Measurements from ENCODE around the gene SLC6A8.

The SLC6A8 gene

DNA sequence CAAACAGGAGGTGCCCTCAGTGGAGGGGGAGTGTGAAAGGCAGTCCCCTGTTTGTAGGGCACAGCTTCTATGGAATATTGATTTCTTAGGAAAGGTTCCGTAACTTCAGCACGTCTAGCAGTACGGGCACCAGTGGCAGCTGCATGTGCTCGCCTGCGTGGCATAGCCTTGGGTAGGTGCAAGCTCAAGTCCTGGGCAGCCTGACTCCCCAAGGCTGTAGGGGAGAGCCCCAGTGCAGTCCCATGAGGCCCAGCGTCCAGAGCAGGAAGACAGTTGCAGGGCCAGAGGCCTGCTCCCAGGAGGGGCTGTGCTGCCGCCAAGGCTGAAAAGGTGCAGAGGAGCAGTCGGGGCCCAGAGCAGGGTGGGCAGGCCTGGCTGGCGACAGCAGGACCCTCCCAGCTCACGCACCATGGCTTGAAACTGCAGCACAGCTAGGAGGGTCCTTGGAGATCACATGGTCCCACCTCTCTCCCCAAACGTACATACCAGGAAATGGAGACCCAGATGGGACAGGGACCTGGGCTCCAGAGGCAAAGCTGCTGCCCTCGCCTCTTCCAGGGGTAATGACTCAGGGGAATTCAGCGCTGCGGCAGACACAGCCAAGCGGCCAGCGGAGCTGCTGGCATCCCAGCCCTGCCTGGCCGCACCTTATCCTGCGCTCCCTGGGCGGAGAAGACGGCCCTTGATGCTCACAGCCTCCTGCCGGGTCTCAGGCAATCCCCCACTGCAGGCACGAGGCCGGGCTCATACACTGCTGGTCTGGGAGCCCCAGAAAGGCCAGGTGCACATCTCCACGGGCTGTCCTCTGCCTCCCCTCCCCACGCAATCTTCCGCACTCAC lies 46.8 kb upstream of the SLC6A8 start:
- TF ChIP-seq, protein P1, sequence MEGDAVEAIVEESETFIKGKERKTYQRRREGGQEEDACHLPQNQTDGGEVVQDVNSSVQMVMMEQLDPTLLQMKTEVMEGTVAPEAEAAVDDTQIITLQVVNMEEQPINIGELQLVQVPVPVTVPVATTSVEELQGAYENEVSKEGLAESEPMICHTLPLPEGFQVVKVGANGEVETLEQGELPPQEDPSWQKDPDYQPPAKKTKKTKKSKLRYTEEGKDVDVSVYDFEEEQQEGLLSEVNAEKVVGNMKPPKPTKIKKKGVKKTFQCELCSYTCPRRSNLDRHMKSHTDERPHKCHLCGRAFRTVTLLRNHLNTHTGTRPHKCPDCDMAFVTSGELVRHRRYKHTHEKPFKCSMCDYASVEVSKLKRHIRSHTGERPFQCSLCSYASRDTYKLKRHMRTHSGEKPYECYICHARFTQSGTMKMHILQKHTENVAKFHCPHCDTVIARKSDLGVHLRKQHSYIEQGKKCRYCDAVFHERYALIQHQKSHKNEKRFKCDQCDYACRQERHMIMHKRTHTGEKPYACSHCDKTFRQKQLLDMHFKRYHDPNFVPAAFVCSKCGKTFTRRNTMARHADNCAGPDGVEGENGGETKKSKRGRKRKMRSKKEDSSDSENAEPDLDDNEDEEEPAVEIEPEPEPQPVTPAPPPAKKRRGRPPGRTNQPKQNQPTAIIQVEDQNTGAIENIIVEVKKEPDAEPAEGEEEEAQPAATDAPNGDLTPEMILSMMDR (IDR thresholded peaks at IDR 0.05; ENCODE audit: insufficient read depth, low read length, missing control alignments): no peak
- ChIA-PET CTCF (no interaction called here), POLR2A (no interaction called here)
- DNase-seq (ENCODE audit: low read depth, low spot score): no peak
- H3K4me3 ChIP-seq (ENCODE audit: low read depth, low read length): no peak overlapping the region

DNA sequence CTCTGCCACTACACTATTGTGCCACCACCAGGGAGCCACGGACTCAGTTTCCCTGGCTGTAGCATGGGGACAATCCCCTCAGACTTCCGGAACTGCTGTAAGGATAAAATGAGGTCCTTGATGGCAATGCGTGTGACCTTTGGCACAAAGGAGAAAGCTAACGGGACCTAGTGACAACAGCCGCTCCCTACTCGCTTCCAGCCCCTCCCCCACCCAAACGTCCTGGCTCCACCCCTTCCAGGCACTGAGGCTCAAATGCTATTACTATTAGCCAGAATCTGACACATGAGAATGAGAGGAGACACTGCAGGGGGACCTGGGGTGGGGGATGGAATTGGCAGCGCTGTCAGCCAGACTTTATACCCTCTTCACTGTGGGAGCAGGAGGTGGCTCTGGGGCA lies 46.1 kb upstream of the SLC6A8 start:
- DNase-seq (ENCODE audit: low read depth, low spot score): no peak
- CTCF ChIA-PET: no interaction called here
- POLR2A ChIA-PET: no interaction called here
- no peak overlapping the region for H3K4me3 ChIP-seq (ENCODE audit: low read depth, low read length)
- TF ChIP-seq, protein P1 (IDR thresholded peaks at IDR 0.05; ENCODE audit: insufficient read depth, low read length, missing control alignments): no peak

DNA sequence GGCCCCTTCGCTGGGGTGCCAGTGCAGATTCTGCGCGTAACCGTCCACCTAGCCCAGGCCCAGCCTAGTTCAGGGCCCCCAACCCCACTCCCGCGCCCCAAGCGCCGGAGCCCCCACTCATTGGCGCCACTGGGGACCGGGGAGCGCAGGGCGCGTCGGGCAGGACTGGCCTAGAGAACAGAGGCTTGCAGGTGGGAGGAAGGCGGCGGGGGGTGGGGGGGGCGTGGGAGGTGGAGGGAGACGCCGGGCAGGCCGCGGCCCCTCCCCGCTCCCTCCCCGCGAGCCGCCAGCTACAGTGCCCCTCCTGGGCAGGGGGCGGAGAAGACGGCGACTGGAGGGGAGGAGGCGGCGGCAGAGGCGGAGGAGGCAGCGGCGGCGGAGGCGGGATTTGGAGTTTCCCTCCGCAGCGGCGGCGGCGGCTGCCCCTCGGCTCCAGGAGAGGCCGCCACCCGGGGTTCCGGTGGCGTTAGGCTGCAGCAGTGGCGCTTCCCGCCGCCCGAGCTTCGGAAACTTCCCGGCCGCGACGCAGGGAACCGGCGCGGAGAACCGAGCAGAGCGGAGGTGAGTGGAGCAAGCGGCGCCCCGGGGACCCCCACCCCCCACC lies 45.6 kb upstream of the SLC6A8 start:
- no peak for DNase-seq (ENCODE audit: low read depth, low spot score)
- H3K4me3 ChIP-seq (ENCODE audit: low read depth, low read length): no peak overlapping the region
- TF ChIP-seq, protein P1 (IDR thresholded peaks at IDR 0.05; ENCODE audit: insufficient read depth, low read length, missing control alignments): no peak
- CTCF ChIA-PET: interaction anchor here (1.4 to 1.6 kb wide), 2 partner anchors 10 to 23 kb away, joined by 3 to 6 read pairs; no protein-coding TSS in a partner anchor
- POLR2A ChIA-PET: no interaction called here

DNA sequence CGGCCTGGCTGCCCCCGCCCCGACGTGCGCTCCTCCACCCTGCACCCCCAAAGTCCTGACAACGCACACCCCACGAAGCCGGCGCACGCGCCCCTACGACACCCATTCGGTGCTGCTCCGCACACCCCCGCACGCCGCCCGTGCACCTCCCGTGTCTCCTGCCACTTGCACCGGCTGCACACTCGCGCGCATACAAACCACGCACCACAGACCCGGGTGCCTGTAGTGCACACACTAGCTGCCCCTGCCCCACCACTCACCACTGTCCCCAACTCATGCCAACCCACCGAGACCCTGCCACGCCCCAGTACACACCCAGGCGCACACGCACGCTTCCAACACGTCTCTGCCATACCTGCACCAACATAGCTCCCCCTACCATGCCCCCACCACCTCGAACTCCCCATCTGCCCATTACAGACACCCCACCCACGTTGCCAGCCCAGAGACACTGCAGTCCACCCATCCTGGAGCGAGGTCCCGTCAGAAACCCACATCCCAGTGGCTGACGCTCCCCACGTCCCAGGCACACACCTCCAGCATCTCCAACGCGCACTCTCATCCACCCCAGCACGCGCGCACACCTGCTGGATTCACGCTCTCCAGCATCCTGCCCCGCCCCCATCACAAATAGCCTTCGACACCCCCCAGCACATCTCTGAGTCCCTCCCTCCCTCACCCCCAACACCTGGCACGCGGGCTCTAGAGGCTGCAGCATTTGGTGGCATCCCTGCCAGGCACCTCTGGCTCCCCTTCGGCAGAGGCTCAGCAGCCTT lies 44.9 kb upstream of the SLC6A8 start:
- CTCF ChIA-PET: interaction anchor here (1.4 to 3.2 kb wide), 3 partner anchors 11 to 103 kb away, joined by 3 to 12 read pairs (median 6); no protein-coding TSS in a partner anchor
- DNase-seq (ENCODE audit: low read depth, low spot score): no peak
- POLR2A ChIA-PET: no interaction called here
- H3K4me3 ChIP-seq (ENCODE audit: low read depth, low read length): no peak overlapping the region
- TF ChIP-seq, protein P1 (IDR thresholded peaks at IDR 0.05; ENCODE audit: insufficient read depth, low read length, missing control alignments): no peak

DNA sequence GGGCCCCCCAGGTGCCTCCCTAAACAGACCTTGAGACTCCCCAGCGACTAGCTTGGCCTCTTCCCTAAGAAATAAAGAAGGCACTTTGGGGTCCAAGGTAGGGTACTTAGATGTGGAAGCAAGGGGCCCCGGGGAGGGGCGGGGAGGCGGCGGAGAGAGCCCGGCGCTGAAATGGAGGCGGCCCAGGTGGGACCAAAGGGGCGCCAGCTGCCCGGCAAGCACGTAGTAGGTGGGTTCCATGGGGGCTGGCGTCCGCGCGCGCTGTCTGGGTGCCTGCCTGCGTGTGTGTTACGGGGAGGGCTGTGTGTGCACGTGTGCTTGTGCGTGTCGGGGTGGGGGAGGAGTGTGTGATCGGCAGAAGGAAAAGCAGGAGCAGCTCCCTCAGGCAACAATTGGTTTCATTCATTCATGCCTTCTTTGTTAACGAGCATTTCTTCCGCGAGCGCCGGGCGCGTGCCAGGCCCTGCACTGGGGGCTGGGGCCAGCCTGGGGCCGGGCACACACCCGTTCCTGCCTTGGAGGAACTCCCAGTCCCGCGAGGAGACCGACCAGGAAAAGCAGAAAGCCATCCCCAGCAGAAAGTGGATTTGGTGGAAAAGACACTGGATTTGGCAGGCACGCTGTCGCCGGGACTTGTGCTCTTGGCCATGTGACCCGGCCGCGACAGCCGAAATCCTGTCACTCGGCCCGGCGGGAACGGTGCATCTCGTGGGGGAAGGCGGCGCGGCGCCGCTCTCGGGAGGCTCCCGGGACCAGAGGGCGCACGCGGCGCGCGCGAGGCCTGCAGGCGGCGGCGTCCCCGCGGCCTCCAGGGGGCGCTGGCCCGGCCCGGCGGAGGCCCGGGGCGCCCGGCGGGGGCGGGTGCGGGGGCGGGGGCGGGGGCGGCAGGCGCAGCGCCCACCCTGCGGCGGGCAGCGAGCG lies 44.0 kb upstream of the SLC6A8 start:
- ChIA-PET POLR2A (no interaction called here), CTCF (interaction anchor here (0.6 to 3.2 kb wide), 6 partner anchors 12 to 104 kb away, joined by 3 to 12 read pairs (median 3); no protein-coding TSS in a partner anchor)
- no peak for DNase-seq (ENCODE audit: low read depth, low spot score)

More for the DNA sequence above, 44.0 kb upstream of the SLC6A8 start:
- H3K4me3 ChIP-seq (ENCODE audit: low read depth, low read length): peak overlapping the region; percentile 15; the same call in 1 of the 2 replicates
- TF ChIP-seq, protein P1 (IDR thresholded peaks at IDR 0.05; ENCODE audit: insufficient read depth, low read length, missing control alignments): no peak
